Brain microvascular endothelial cell (primary cell): Measurements from ENCODE around the gene EMP2.

Source experiments
- DNase-seq: peaks from one replicate; pipeline ENCODE4 v3.0.0-alpha.2; 2020
- H3K27ac ChIP-seq: fragments of 250-450 bp; sonication (Bioruptor Pico); 2 replicates; pipeline ENCODE4 v1.5.1; 2020; ENCODE audit warnings: mild to moderate bottlenecking, moderate library complexity
- H3K27me3 ChIP-seq: fragments of 250-450 bp; sonication (Bioruptor Pico); replicated peaks from 2 replicates; pipeline ENCODE4 v1.5.1; 2020; ENCODE audit warnings: mild to moderate bottlenecking
- H3K36me3 ChIP-seq: fragments of 250-450 bp; sonication (Bioruptor Pico); replicated peaks from 2 replicates; pipeline ENCODE4 v1.5.1; 2020; ENCODE audit warnings: mild to moderate bottlenecking
- H3K4me3 ChIP-seq: 2 replicates; pipeline ENCODE4 v1.5.1; 2011; ENCODE audit warnings: low read depth, mild to moderate bottlenecking, control low read depth, low read length, moderate library complexity
- CTCF ChIP-seq: IDR thresholded peaks from 2 replicates; pipeline ENCODE4 v1.5.1; 2011; ENCODE audit warnings: low read depth, mild to moderate bottlenecking, moderate library complexity, low read length, control low read depth, inconsistent platforms; ENCODE audit errors: missing control alignments
- in situ Hi-C: cut with HindIII; loops from 2 replicates; pipeline ENCODE4 v1.10.0; 2017; ENCODE audit warnings: low sequenced_read_pairs, low pct_ligation_motif_present

Gene EMP2

GRCh38 chr16:10612649-10613179 is 32.3 kb upstream of the EMP2 start:
- in situ Hi-C loops: no loop called here
- H3K36me3 ChIP-seq: no peaks in the 10 kb centered on the region
- TF ChIP-seq CTCF: no peak
- no peaks in the 10 kb centered on the region for H3K27me3 ChIP-seq
- H3K4me3 ChIP-seq: no peak overlapping the region
- H3K27ac ChIP-seq: no peak overlapping the region
- DNase-seq: no peak

GRCh38 chr16:10611825-10612342 is 31.5 kb upstream of the EMP2 start:
- Histone ChIP-seq H3K27ac (no peak overlapping the region), H3K27me3 (no peaks in the 10 kb centered on the region), H3K4me3 (no peak overlapping the region), H3K36me3 (no peaks in the 10 kb centered on the region)
- in situ Hi-C loops: no loop called here
- DNase-seq: no peak
- TF ChIP-seq CTCF: no peak

- in situ Hi-C loops: no loop called here
- Histone ChIP-seq H3K27ac (no peak overlapping the region), H3K27me3 (no peaks in the 10 kb centered on the region), H3K36me3 (no peaks in the 10 kb centered on the region), H3K4me3 (no peak overlapping the region)
- DNase-seq: no peak
- TF ChIP-seq CTCF: no peak
Measured at GRCh38 chr16:10610499-10611184, 30.2 kb upstream of the EMP2 start.

- peak; percentile 19 for TF ChIP-seq CTCF
- Histone ChIP-seq H3K4me3 (no peak overlapping the region), H3K36me3 (no peaks in the 10 kb centered on the region), H3K27me3 (no peaks in the 10 kb centered on the region), H3K27ac (no peak overlapping the region)
- in situ Hi-C loops: no loop called here
- peak; percentile 73 for DNase-seq
Measured at GRCh38 chr16:10609402-10609774, 29.0 kb upstream of the EMP2 start.

- Histone ChIP-seq H3K27ac (no peak overlapping the region), H3K4me3 (no peak overlapping the region), H3K27me3 (no peaks in the 10 kb centered on the region), H3K36me3 (no peaks in the 10 kb centered on the region)
- in situ Hi-C loops: no loop called here
- TF ChIP-seq CTCF: no peak
- DNase-seq: no peak
Measured at GRCh38 chr16:10608687-10609401, 28.4 kb upstream of the EMP2 start.
